Breast epithelium (tissue), 4 donors: ENCODE results near the gene KIAA0825. TPM values are rescaled to one million over a fixed set of nuclear protein-coding genes. Genes with fewer than 3 reads are reported as not detected.

ENCODE experiments used
- DNase-seq, 2 donors: peaks; one replicate each; pipeline ENCODE4 v3.0.0-alpha.2; 2019; ENCODE audit warnings: low spot score in 2 of 2
- H3K27ac ChIP-seq, 2 donors: fragments of 200-600 bp; sonication (generic) in 1 of 2; one replicate each; pipeline ENCODE4 v1.5.1; 2016 to 2019; ENCODE audit warnings: mild to moderate bottlenecking in 1 of 2
- H3K27me3 ChIP-seq, 2 donors: fragments of 200-600 bp; sonication (generic) in 1 of 2; one replicate each; pipeline versions ENCODE4 v1.5.1 to v1.6.0; 2017 to 2019; ENCODE audit warnings: control low read depth in 1 of 2, mild to moderate bottlenecking in 1 of 2
- H3K36me3 ChIP-seq: fragments of 200-600 bp; one replicate; pipeline ENCODE4 v1.5.1; 2019
- H3K4me1 ChIP-seq, 2 donors: fragments of 200-600 bp; sonication (generic); one replicate each; pipeline ENCODE4 v1.5.1; 2016 to 2019; ENCODE audit warnings: control low read depth in 1 of 2
- H3K4me3 ChIP-seq, 3 donors: fragments of 200-600 bp; sonication (generic); 1 replicate in 2 of 3; 2 replicates in 1 of 3; pipeline ENCODE4 v1.5.1; 2016 to 2019; ENCODE audit warnings: mild to moderate bottlenecking in 3 of 3, moderate library complexity in 2 of 3
- H3K9me3 ChIP-seq, 2 donors: fragments of 200-600 bp; sonication (generic) in 1 of 2; one replicate each; pipeline ENCODE4 v1.5.1; 2016 to 2019; ENCODE audit warnings: control low read depth in 1 of 2
- POLR2A ChIP-seq: fragments of 450-650 bp; IDR thresholded peaks from one replicate; pipeline ENCODE4 v1.6.1; 2016; ENCODE audit warnings: antibody characterized with exemption, mild to moderate bottlenecking, moderate library complexity
- POLR2AphosphoS5 ChIP-seq, 3 donors: sonication (generic); formaldehyde crosslinking; IDR thresholded peaks; one replicate each; pipeline ENCODE4 v1.6.1; 2017; ENCODE audit warnings: antibody characterized with exemption in 3 of 3
- intact Hi-C: fragments of 100-400 bp; cut with DNase I; formaldehyde crosslinking; loops from one replicate; pipeline ENCODE4 v1.15.1; 2023; ENCODE audit warnings: low total_unique reads
- total RNA-seq, 3 donors: library from RNA; depleted of rRNA; stranded (reverse); fragments of >200 nt; gene quantifications; one replicate each; pipeline ENCODE4 v1.1.0, GENCODE V29; 2016
- TF ChIP-seq, protein P1 (sequence below), 3 donors: fragments of 450-650 bp; IDR thresholded peaks; one replicate each; pipeline ENCODE4 v1.5.1; 2016 to 2017; ENCODE audit warnings: antibody characterized with exemption in 3 of 3, mild to moderate bottlenecking in 3 of 3, moderate library complexity in 3 of 3

KIAA0825 gene
- total RNA-seq, 3 donors from 2014 or later: 5.9 to 15.5 (median 7.9) TPM

DNA sequence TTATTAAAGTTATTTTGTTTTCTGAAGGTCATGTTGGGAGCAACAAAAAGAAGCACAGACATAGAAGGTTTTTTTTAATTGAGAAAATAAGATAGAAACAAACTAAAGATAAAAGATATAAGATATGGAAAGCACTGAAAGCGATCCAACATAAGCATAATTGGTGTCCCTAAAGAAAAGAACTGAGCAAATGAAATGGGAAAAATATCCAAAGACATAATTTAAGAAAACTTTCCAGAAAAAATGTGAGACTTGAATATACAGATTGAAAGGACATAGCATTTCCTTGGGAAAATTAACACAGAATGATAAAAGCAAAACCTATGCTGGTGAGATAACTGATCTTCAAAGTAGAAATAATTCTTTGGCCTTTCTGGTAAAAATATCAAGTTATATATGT lies 289.3 kb downstream of the KIAA0825 start:
- no peak overlapping the region for H3K27ac ChIP-seq
- no peak for DNase-seq
- intact Hi-C loops: no loop called here
- no peaks in the 10 kb centered on the region for H3K27me3 ChIP-seq
- peaks cover 0 to 13% of the 10 kb centered on the region in 2 donors for H3K9me3 ChIP-seq
- H3K36me3 ChIP-seq: no peaks in the 10 kb centered on the region
- H3K4me3 ChIP-seq: no peak overlapping the region
- TF ChIP-seq POLR2AphosphoS5 (IDR thresholded peaks at IDR 0.05) (no peak), POLR2A (no peak)
- TF ChIP-seq, protein P1, sequence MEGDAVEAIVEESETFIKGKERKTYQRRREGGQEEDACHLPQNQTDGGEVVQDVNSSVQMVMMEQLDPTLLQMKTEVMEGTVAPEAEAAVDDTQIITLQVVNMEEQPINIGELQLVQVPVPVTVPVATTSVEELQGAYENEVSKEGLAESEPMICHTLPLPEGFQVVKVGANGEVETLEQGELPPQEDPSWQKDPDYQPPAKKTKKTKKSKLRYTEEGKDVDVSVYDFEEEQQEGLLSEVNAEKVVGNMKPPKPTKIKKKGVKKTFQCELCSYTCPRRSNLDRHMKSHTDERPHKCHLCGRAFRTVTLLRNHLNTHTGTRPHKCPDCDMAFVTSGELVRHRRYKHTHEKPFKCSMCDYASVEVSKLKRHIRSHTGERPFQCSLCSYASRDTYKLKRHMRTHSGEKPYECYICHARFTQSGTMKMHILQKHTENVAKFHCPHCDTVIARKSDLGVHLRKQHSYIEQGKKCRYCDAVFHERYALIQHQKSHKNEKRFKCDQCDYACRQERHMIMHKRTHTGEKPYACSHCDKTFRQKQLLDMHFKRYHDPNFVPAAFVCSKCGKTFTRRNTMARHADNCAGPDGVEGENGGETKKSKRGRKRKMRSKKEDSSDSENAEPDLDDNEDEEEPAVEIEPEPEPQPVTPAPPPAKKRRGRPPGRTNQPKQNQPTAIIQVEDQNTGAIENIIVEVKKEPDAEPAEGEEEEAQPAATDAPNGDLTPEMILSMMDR (IDR thresholded peaks at IDR 0.05): no peak
- no peaks in the 10 kb centered on the region for H3K4me1 ChIP-seq

DNA sequence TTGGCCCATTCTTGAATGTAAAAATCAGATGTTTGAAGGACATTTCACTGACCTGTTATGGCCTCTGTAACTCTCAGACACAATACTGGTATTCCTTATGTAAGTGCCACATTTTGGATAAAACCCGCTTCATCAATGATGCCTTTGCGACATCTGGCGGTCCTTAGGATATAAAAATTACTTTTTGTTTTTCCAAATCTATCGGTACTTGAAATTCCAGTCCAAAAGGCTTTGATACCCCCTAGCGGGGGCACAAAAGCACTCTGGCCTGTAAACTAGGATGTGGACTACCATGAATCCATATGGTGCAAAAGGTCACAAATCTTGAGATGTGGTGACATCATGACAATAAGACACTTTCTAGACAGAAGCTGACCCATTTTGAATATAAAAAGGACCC lies 291.8 kb downstream of the KIAA0825 start:
- DNase-seq: no peak
- no peak overlapping the region for H3K4me3 ChIP-seq
- no peaks in the 10 kb centered on the region for H3K36me3 ChIP-seq
- no peak overlapping the region for H3K27ac ChIP-seq
- intact Hi-C loops: no loop called here
- no peaks in the 10 kb centered on the region for H3K4me1 ChIP-seq
- no peak for TF ChIP-seq POLR2AphosphoS5 (IDR thresholded peaks at IDR 0.05)
- TF ChIP-seq, protein P1 (IDR thresholded peaks at IDR 0.05): no peak
- H3K27me3 ChIP-seq: no peaks in the 10 kb centered on the region
- peaks cover 0 to 13% of the 10 kb centered on the region in 2 donors for H3K9me3 ChIP-seq

DNA sequence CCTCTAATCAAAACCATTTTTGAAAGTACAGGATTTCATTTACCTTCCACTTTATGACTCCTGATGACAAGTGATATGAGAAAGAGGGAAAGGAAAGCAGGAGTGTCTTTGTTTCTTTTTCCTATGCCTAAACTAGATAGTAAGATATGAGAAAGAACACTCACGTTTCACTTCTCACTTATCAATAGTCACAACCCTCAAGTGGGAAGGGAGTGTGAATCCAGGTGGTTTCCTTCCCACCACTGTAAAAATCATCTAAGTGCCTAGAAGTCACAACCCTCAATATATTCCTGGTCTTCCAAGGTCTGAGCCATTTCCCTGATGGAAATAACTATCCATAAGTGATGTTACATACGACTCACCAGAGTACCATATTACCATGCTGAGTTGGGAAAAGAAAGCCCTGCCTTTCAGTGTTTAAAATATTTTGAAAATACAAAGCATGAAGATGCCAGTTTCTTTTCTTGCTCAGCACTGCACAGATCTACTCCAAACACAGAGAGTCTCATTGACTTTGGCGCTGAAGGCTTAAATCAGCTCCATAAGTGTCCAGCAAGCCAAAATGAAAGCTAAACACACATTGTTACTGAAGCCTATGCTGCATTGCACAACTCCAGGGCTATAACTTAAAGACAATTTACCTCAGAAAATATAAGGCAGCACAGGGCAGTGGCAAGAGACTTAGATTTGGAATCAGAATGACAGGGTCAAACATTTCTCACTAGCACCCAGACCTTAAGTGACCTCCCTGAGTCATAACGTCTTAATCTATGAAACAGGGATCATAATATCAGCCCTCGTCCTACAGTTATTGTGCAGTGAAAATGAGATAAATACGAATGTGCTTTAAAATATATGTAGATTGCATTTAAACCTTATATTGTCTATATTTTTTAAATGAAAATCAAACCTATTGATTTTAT lies 301.2 kb downstream of the KIAA0825 start:
- no peak for DNase-seq
- H3K27ac ChIP-seq: no peak overlapping the region
- H3K27me3 ChIP-seq: no peaks in the 10 kb centered on the region
- no peaks in the 10 kb centered on the region for H3K4me1 ChIP-seq
- no peaks in the 10 kb centered on the region for H3K9me3 ChIP-seq
- H3K4me3 ChIP-seq: no peak overlapping the region
- TF ChIP-seq, protein P1 (IDR thresholded peaks at IDR 0.05): no peak
- TF ChIP-seq POLR2A (no peak), POLR2AphosphoS5 (IDR thresholded peaks at IDR 0.05) (no peak)
- intact Hi-C loops: no loop called here
- no peaks in the 10 kb centered on the region for H3K36me3 ChIP-seq

DNA sequence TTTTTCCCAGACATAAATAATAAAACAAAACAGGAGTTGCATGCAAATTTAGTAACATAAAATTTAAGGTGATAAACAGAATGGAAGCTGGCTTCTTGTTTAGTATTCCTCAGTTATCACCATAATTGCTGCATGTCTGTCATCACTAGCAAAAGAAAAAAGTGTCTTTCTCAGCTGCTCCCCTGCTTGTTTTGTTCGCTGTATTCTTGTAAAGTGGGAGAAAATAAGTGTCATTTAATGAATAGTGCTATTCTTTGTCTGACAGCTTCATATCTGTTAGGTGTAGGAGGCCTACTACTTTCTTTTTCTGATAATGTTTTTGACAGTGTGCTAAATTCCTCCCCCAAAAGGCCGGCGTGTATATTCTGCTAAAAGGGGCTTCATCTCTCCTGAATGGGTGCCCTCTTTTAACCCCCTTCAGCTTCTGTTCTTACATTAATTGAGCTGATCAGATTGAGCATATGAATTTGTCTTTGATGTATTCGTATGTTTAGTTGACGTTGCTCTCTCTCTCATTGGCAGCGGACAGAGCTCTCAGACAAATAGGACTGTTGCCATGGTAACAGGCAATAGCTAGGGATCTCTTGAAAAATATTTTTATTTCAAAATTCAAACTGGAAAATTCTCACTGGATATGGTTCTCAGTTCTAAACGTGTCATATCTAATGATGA lies 303.8 kb downstream of the KIAA0825 start:
- TF ChIP-seq, protein P1 (IDR thresholded peaks at IDR 0.05): no peak
- no peak for TF ChIP-seq POLR2AphosphoS5 (IDR thresholded peaks at IDR 0.05)
- TF ChIP-seq POLR2A: no peak
- no peaks in the 10 kb centered on the region for H3K4me1 ChIP-seq
- no peak for DNase-seq
- no peaks in the 10 kb centered on the region for H3K36me3 ChIP-seq
- H3K27ac ChIP-seq: no peak overlapping the region
- intact Hi-C loops: no loop called here
- no peaks in the 10 kb centered on the region for H3K9me3 ChIP-seq
- H3K27me3 ChIP-seq: no peaks in the 10 kb centered on the region
- no peak overlapping the region for H3K4me3 ChIP-seq

DNA sequence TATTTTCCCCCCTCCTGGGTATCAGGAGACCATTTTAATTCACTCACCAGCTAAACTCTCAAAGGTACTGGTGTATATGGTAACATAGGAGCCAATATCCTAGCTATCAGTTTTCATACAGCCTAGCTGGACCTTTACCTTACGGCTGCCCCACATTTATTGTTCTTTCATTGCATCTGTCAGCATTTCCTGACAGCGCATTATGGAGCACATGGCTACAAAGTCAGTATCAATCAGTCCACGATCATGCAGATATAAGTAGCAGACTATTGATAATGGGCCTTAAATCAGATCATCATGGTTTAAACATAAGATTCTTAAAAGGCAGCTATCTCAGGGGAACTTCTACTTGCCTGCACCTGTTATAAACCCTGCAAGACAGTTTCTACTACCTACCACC lies 304.7 kb downstream of the KIAA0825 start:
- Histone ChIP-seq H3K4me1 (no peaks in the 10 kb centered on the region), H3K4me3 (no peak overlapping the region), H3K9me3 (no peaks in the 10 kb centered on the region), H3K36me3 (no peaks in the 10 kb centered on the region), H3K27ac (no peak overlapping the region), H3K27me3 (no peaks in the 10 kb centered on the region)
- intact Hi-C loops: no loop called here
- no peak for DNase-seq
- TF ChIP-seq, protein P1 (IDR thresholded peaks at IDR 0.05): no peak
- no peak for TF ChIP-seq POLR2AphosphoS5 (IDR thresholded peaks at IDR 0.05)
- no peak for TF ChIP-seq POLR2A
